ENCODE data around the gene SPP2.

Gene SPP2

DNA sequence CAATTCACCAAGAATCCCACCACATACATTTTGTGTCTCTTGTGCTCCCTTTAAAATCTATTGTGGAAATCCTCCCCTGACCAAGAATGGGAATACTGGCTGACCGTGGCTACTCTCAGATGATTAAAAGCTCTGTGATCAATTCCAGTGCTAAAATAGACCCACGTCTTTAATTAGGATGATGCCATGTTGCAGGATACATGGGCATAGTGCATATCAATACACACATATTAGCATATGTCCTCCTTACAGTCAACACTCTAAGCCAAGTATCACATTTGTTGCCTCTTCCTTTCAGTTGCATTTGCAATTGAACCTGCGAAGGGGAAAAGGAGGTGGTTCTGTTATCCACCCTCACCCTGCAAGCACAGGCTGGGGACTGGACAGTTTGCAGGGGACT lies 41.8 kb downstream of the SPP2 start:
- no peak for DNase-seq (ENCODE audit: low spot score)

DNA sequence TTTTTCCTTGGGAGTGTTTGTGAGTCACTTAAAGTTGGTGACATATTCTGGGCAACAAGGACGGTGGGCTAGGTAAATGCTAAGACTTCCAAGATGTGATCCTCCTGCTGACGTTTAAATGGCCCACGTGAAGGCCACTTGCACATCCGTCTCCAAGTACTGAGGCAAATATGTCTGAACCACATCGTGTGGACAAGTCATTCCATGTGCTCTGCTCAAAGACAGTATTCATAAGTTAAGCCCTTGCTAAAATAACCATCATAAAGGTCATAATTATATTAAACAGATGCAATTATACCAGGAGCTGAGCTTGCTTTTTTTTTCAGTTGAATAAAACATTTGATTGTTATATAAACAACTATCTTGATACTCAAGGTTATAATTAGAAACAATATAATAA lies 44.8 kb downstream of the SPP2 start:
- no peak for DNase-seq (ENCODE audit: low spot score)

DNA sequence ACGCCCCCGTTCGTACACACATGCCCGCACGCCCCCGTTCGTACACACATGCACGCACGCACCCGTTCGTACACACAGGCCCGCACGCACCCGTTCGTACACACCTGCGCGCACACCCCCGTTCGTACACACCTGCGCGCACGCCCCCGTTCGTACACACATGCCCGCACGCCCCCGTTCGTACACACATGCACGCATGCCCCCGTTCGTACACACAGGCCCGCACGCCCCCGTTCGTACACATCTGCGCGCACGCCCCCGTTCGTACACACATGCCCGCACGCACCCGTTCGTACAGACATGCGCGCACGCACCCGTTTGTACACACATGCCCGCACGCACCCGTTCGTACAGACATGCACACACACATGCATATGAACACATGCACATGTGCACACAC lies 45.7 kb downstream of the SPP2 start:
- no peak for DNase-seq (ENCODE audit: low spot score)

DNA sequence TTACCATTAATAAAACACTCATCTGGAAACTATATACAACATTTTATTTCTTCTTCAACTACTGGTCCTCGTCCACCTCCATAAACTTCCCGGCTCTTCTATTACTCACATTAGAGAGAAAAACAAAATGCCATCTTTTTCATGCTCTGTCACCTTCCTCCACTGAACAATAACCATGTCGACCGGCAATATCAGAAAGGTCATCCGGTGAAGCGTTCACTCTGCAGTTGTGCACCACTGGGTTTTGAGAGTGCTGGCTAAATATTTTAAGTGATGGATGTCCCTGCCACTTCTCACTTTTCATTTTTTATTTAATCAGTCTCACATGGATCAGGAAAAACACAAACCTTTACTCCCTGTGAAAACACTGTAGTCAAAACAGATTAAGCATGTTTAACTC lies 48.2 kb downstream of the SPP2 start:
- no peak for DNase-seq (ENCODE audit: low spot score)

DNA sequence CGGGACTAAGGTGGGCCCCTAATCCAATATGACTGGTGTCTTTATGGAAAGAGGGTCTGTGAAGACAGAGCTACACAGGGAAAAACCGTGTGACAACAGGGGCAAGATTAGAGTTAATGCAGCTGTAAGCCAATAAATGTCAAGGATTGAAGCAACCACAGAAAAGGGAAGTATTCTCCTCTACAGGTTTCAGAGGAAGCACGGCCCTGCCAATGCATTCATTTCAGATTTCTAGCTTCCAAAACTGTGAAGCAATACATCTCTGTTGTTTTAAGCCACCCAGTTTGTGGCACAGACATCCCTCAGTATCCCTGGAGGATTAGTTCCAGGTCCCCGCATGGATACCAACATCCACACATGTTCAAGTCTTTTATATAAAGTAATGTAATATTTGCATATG lies 48.8 kb downstream of the SPP2 start:
- no peak for DNase-seq (ENCODE audit: low spot score)

DNA sequence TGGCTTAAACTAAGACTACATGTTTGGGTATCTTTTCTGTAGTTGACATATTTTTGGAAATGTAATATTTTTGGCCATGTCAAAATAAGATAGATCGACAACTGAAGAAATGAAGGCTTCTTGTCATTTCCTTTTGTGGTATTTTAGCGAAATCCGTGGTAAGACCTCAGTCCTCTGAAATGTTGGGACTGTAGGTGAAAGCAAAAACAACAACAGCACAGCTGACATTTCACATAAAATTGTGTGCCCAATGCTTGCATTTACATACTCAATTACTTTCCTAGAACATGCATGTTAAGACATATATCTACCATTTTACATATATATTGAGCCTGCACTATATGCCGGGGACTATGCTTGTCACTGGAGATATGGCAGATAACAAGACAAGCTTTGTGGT lies 50.2 kb downstream of the SPP2 start:
- no peak for DNase-seq (ENCODE audit: low spot score)

DNA sequence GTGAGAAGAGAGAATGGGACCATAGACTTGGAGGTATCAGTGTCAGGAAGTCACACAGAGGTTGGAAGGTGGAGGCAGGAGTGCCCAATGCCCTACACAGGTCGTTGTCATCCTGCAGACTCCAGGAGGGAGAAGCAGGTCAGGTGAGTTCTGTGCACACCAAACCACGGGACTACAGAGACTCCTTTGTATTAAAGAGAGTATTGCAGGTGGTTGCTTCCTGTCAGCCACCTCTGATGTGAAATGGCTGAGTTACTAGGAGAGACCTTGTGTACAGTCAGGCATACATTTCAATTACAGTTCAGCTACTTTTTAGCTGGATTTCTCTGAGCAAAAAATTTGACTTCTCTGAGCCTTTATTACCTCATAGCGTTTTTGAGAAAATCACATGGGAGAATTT lies 51.6 kb downstream of the SPP2 start:
- no peak for DNase-seq (ENCODE audit: low spot score)

DNA sequence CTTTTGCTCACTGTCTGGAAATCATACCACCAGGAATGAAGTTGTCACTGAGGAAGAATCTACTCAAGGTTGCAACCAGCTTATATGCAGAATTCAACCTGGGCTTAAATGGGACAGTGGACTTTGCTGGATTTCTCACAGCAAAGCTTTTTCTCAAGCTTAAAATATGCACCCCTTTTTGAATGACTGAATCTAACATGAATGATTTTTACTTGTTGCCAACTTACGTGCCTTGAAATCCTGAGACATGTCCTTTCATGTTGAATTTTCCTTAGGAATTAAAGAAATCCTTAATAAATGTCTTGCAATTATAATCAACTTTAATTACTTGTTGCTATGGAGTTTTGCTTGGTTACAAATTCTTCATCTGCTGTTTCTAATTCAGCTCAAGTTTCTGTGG lies 57.4 kb downstream of the SPP2 start:
- DNase-seq (ENCODE audit: low spot score) = no peak

DNA sequence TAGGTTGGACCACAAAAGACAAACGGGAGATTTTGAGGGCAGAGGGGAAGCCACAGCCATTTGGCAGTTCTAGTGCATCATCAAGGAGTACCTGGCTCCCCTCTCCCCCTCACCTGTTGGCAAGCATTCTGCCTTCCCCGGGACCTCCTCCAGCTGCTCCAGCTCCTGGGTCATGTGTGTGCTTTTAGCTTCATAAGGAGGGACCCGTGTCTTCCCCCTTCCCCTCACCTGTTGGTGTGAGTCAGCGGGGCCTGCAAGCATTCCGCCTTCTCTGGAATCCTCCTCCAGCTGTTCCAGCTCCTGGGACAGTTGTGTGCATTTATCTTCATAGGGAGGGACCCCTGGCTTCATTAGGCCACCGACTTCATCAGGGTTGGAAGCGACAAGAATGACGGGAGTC lies 58.8 kb downstream of the SPP2 start:
- no peak for DNase-seq (ENCODE audit: low spot score)

DNA sequence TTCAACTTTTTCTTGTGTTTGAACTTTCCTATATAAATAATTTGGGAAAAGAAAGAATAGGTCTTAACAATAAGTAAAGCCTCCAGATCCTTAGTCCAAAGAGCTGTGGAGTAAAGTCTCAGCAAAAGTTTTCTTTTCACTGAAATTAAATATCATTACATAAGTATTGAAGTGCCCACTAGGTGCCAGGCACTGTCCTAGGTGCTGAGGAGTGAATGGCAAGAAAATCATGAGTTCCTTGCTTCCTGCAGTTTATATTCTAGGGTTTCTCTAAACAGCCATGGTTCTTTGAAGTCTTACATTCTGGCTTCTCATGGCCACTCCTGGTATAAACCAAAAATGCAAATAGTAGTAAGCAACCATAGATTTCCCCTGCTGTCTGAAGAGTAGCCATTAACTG lies 59.7 kb downstream of the SPP2 start:
- no peak for DNase-seq (ENCODE audit: low spot score)

DNA sequence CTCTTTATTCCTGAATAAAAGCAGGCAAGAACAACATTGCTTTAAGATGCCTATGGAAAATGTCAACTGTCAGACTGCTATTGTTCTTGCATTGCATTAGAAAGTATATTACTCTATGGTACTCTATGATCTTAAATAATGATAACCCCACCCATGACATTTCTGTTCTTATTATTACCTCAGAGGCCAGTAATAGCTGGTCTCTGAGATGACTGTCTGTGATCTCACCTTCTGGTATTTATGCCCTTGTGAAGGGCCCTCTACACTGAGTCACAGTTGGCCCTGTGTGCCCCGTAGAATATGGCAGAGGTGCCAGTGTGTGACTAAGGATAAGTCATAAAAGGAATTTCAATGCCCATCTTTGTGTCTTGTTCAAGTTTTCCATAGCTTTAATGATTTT lies 61.0 kb downstream of the SPP2 start:
- no peak for DNase-seq (ENCODE audit: low spot score)

DNA sequence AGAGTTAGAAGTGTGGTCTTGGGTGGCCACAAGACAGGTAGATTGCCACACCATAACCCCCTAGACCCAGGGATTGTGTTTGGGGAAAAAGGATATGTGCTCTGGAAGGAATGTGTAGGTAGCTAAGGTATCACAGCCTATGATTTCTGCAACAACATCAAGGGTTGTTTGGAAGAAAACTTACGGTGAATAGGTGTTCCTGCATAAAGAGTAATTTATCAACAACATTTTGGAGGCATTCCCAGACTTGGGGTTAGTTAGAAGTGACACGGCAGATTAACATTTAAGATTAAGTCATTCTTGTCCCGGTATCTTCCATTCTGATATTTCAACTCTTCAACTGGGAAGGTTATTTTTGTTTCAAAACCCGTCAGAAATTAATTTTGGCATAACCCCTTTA lies 65.5 kb downstream of the SPP2 start:
- no peak for DNase-seq (ENCODE audit: low spot score)

DNA sequence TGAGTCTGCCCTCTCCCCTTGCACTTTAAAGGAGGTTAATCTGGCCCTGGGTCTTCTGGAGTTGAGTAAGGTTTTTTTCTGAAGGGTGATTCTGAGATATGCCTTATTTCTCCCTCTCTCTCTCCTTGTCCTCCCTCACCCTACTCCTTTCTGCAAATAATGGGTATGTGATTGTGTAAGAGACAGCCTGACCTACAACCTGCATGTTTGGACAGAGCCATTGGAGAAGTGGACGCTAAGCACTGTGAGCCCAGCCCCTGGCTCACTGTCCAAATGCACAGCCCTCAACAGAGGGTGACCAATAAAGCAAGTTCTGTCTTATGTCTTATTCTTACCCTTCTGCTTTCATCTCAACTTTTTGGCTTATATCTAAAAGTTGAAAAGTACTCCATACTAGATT lies 71.5 kb downstream of the SPP2 start:
- no peak for DNase-seq (ENCODE audit: low spot score)

DNA sequence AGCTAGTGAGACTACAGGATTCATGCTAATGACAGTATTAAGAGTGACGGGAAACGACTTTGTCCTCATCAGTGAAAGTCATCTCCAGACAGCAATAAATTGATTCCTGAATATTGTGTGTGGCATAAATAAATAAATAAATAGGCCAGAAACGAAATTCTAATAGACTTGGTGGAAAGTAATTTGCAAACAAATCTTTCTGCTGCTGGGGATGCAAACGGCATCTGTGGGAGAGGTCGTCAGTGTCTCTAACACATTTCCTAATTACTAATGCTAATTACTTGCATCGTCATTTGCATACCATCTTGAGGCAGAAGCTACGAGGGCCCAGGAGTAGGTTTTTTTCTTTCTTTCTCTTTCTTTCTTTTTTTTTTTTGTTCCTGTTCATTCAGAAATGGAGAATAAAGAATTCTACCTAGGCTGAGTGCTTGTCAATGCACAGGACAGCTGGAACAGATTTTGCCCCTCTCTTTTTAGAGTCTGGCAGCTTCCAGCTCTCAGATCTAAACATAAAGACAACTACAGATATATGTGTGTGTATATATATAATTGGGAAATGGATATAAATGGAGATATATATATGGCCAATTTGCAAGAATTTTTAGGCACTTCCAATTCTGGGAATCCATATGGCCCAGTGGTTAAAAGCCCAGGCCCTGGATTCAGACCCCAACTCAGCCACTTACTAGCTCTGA lies 75.1 kb downstream of the SPP2 start:
- DNase-seq (ENCODE audit: low spot score) = no peak

DNA sequence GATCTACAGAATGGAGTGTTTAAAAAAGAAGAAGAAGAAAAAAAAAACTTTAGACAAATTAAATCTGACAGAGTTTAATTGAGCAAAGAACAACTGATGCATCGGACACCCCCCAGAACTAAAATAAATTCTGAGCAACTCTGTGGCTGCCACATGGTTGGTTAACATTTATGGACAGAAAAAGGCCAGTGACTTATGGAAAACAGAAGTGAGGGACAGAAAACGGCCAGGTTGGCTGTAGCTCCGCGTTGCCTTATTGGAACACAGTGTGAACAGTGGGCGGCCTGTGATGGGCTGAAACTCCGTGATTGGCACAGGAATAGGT lies 75.6 kb downstream of the SPP2 start:
- no peak for DNase-seq (ENCODE audit: low spot score)
